ENCODE measurements around the gene KRTAP2-2. TPM values are rescaled to one million over a fixed set of nuclear protein-coding genes. Genes with fewer than 3 reads are reported as not detected.
A peak's percentile ranks its signal among the peaks of the same experiment; 100 is the strongest.

Gene KRTAP2-2
- total and polyA plus RNA-seq, 8 donors: not detected

- H3K27me3 ChIP-seq: no peaks in the 10 kb centered on the region
- H3K27ac ChIP-seq: no peak within 1 kb of the TSS
- TF ChIP-seq CTCF (IDR thresholded peaks at IDR 0.05): no peak
- no peak for FAIRE-seq
- intact Hi-C loops (cut with DNase I): no loop called here
- whole genome bisulfite sequencing, 2 donors: 49 to 64% methylated on average over 9 of the region's 9 CpGs
- H3K4me1 ChIP-seq: no peaks in the 10 kb centered on the region
- peak in 1 of 4 donors; percentile 19 for ATAC-seq
- H3K4me3 ChIP-seq: no peak within 1 kb of the TSS
- H3K36me3 ChIP-seq: no peaks in the 10 kb centered on the region
- DNase-seq: peak in 4 of 6 donors; percentile 30 to 68 (median 40)
- H3K9me3 ChIP-seq: no peaks in the 10 kb centered on the region
Observed at GRCh38 chr17:41026715-41027471, 28.1 kb downstream of the KRTAP2-2 start, which contains the start of gene KRTAP1-5. KRTAP1-5 (minus strand) TSS chr17:41027208; CDS start chr17:41027155, 53 bp downstream.

- no peak for TF ChIP-seq CTCF (IDR thresholded peaks at IDR 0.05)
- H3K36me3 ChIP-seq: no peaks in the 10 kb centered on the region
- DNase-seq: no peak
- ATAC-seq: no peak
- no peak overlapping the region for H3K4me3 ChIP-seq
- intact Hi-C loops (cut with DNase I): no loop called here
- no peaks in the 10 kb centered on the region for H3K9me3 ChIP-seq
- H3K27me3 ChIP-seq: no peaks in the 10 kb centered on the region
- H3K27ac ChIP-seq: no peak overlapping the region
- no peaks in the 10 kb centered on the region for H3K4me1 ChIP-seq
- WGBS, 2 donors: 58 to 70% methylated on average over 3 of the region's 3 CpGs
- no peak for FAIRE-seq
Observed at GRCh38 chr17:41024697-41025096, 30.3 kb downstream of the KRTAP2-2 start.

- Histone ChIP-seq H3K4me1 (no peaks in the 10 kb centered on the region), H3K36me3 (no peaks in the 10 kb centered on the region), H3K27me3 (peaks cover 0 to 4% (median 0%) of the 10 kb centered on the region in 4 donors), H3K9me3 (no peaks in the 10 kb centered on the region), H3K4me3 (no peak overlapping the region), H3K27ac (no peak overlapping the region)
- intact Hi-C loops (cut with DNase I): no loop called here
- TF ChIP-seq CTCF (IDR thresholded peaks at IDR 0.05): no peak
- no peak for DNase-seq
- FAIRE-seq: no peak
- ATAC-seq: no peak
Observed at GRCh38 chr17:41020336-41020735, 34.7 kb downstream of the KRTAP2-2 start.

GRCh38 chr17:41019415-41019814 lies 35.6 kb downstream of the KRTAP2-2 start:
- intact Hi-C loops (cut with DNase I): no loop called here

More at GRCh38 chr17:41019415-41019814, 35.6 kb downstream of the KRTAP2-2 start:
- Histone ChIP-seq H3K27ac (no peak overlapping the region), H3K36me3 (no peaks in the 10 kb centered on the region), H3K4me1 (no peaks in the 10 kb centered on the region), H3K4me3 (no peak overlapping the region), H3K27me3 (peaks cover 0 to 4% (median 0%) of the 10 kb centered on the region in 4 donors), H3K9me3 (no peaks in the 10 kb centered on the region)
- 93 to 94% methylated on average over 3 of the region's 3 CpGs for WGBS, 2 donors
- no peak for FAIRE-seq
- no peak for TF ChIP-seq CTCF (IDR thresholded peaks at IDR 0.05)
- no peak for ATAC-seq
- no peak for DNase-seq
